GM23338 (cell line): Measurements from ENCODE around the gene OR2G2. TPM values are rescaled to one million over a fixed set of nuclear protein-coding genes. Genes with fewer than 3 reads are reported as not detected.

Source experiments
- ATAC-seq: fragments of 200-7000 bp; cut with Tn5 transposase; 3 replicates; pipeline ENCODE4 v1.9.1; 2020
- DNase-seq: peaks from one replicate; pipeline ENCODE4 v3.0.0-alpha.2; 2015; ENCODE audit warnings: low spot score
- H2AFZ ChIP-seq: fragments of 200-600 bp; sonication (generic); 2 replicates; pipeline ENCODE4 v1.8.0; 2016; ENCODE audit warnings: antibody characterized with exemption, mild to moderate bottlenecking, moderate library complexity
- H3F3A ChIP-seq: fragments of 200-600 bp; sonication (generic); replicated peaks from 2 replicates; pipeline ENCODE4 v1.8.0; 2017; ENCODE audit warnings: antibody characterized with exemption, mixed run types, low read depth
- H3K27ac ChIP-seq: fragments of 200-600 bp; sonication (generic); 2 replicates; pipeline ENCODE4 v1.6.1; 2016; ENCODE audit warnings: low read depth
- H3K27me3 ChIP-seq: fragments of 200-600 bp; sonication (generic); 2 replicates; pipeline ENCODE4 v1.8.0; 2016; ENCODE audit warnings: mild to moderate bottlenecking, mixed run types, moderate library complexity; ENCODE audit not compliant: insufficient read depth
- H3K36me3 ChIP-seq: fragments of 200-600 bp; sonication (generic); 2 replicates; pipeline ENCODE4 v1.8.0; 2016; ENCODE audit warnings: mild to moderate bottlenecking; ENCODE audit not compliant: insufficient read depth
- H3K4me1 ChIP-seq: fragments of 200-600 bp; sonication (generic); 2 replicates; pipeline ENCODE4 v1.8.0; 2016; ENCODE audit warnings: mild to moderate bottlenecking, moderate library complexity; ENCODE audit not compliant: insufficient read depth
- H3K4me2 ChIP-seq: fragments of 200-600 bp; sonication (generic); 2 replicates; pipeline ENCODE4 v1.7.1; 2017; ENCODE audit warnings: mixed run types
- H3K4me3 ChIP-seq: fragments of 200-600 bp; sonication (generic); 2 replicates; pipeline ENCODE4 v1.6.1; 2016; ENCODE audit warnings: mixed run types
- H3K79me2 ChIP-seq: fragments of 200-600 bp; sonication (generic); replicated peaks from 2 replicates; pipeline ENCODE4 v1.8.0; 2017; ENCODE audit warnings: mild to moderate bottlenecking; ENCODE audit not compliant: insufficient read depth
- H3K9me2 ChIP-seq: fragments of 200-600 bp; sonication (generic); 2 replicates; pipeline ENCODE4 v1.8.0; 2017; ENCODE audit not compliant: insufficient read depth
- H4K20me1 ChIP-seq: fragments of 200-600 bp; sonication (generic); replicated peaks from 2 replicates; pipeline ENCODE4 v1.8.0; 2017; ENCODE audit warnings: mild to moderate bottlenecking; ENCODE audit not compliant: insufficient read depth
- H3K27ac Mint-ChIP-seq: 2 replicates; pipeline ENCODE4 v1.8.0; 2020; ENCODE audit warnings: inconsistent platforms, mild to moderate bottlenecking, moderate library complexity, mixed read lengths
- H3K27me3 Mint-ChIP-seq: 3 replicates; pipeline ENCODE4 v1.8.0; 2022; ENCODE audit warnings: low read depth, mild to moderate bottlenecking, moderate library complexity, mixed read lengths, inconsistent platforms; ENCODE audit not compliant: insufficient read depth, poor library complexity
- H3K36me3 Mint-ChIP-seq: 3 replicates; pipeline ENCODE4 v1.8.0; 2021; ENCODE audit warnings: low read depth, mild to moderate bottlenecking, inconsistent platforms, moderate library complexity, mixed read lengths
- H3K4me1 Mint-ChIP-seq: 3 replicates; pipeline ENCODE4 v1.8.0; 2020; ENCODE audit warnings: mild to moderate bottlenecking, inconsistent platforms, mixed read lengths
- H3K4me3 Mint-ChIP-seq: 3 replicates; pipeline ENCODE4 v1.8.0; 2021; ENCODE audit warnings: moderate library complexity, mild to moderate bottlenecking, inconsistent platforms, mixed read lengths
- H3K9me3 Mint-ChIP-seq: 3 replicates; pipeline ENCODE4 v1.8.0; 2020; ENCODE audit warnings: moderate library complexity, mild to moderate bottlenecking, inconsistent platforms, mixed read lengths
- EZH2 ChIP-seq: fragments of 200-600 bp; sonication (generic); IDR thresholded peaks from one replicate; pipeline ENCODE4 v1.8.0; 2017; ENCODE audit warnings: antibody characterized with exemption, mild to moderate bottlenecking, low read depth; ENCODE audit not compliant: unreplicated experiment
- JUNB ChIP-seq: IDR thresholded peaks from one replicate; pipeline ENCODE4 v1.6.1; 2016; ENCODE audit warnings: antibody characterized with exemption; ENCODE audit not compliant: unreplicated experiment
- NANOG ChIP-seq: IDR thresholded peaks from 2 replicates; pipeline ENCODE4 v1.6.1; 2016; ENCODE audit warnings: antibody characterized with exemption, borderline replicate concordance
- POLR2AphosphoS5 ChIP-seq: IDR thresholded peaks from 2 replicates; pipeline ENCODE4 v1.6.1; 2016; ENCODE audit warnings: antibody characterized with exemption, low read depth
- STAT1 ChIP-seq: IDR thresholded peaks from one replicate; pipeline ENCODE4 v1.6.1; 2016; ENCODE audit warnings: antibody characterized with exemption; ENCODE audit not compliant: unreplicated experiment
- ZNF331 ChIP-seq: fragments of 250-450 bp; sonication (Bioruptor Pico); IDR thresholded peaks from 2 replicates; pipeline ENCODE4 v1.5.0; 2020; ENCODE audit warnings: low read depth, mild to moderate bottlenecking, moderate library complexity
- ZNF462 ChIP-seq: fragments of 250-450 bp; sonication (Bioruptor Pico); IDR thresholded peaks from 2 replicates; pipeline ENCODE4 v1.5.0; 2020; ENCODE audit warnings: mild to moderate bottlenecking, moderate library complexity
- polyA plus RNA-seq: library from polyadenylated mRNA; unstranded; fragments of >200 nt; fragmentation: Nextera tagmentation; extraction: Ambion mirVana; gene quantifications from 2 replicates; pipeline ENCODE4 v1.2.1, GENCODE V29; 2016
- total RNA-seq: library from RNA; depleted of rRNA; stranded (reverse); fragments of >200 nt; shearing (Covaris generic); gene quantifications from 2 replicates; pipeline ENCODE4 v1.2.3, GENCODE V29; 2014
- TF ChIP-seq, protein P1 (sequence below): IDR thresholded peaks from 2 replicates; pipeline ENCODE4 v1.6.1; 2016; ENCODE audit warnings: antibody characterized with exemption
- TF ChIP-seq, protein P2 (sequence below): IDR thresholded peaks from one replicate; pipeline ENCODE4 v1.6.1; 2018; ENCODE audit warnings: antibody characterized with exemption; ENCODE audit not compliant: unreplicated experiment

OR2G2 gene
- total and polyA plus RNA-seq, 2 experiments from 2014 or later, result not detected

DNA sequence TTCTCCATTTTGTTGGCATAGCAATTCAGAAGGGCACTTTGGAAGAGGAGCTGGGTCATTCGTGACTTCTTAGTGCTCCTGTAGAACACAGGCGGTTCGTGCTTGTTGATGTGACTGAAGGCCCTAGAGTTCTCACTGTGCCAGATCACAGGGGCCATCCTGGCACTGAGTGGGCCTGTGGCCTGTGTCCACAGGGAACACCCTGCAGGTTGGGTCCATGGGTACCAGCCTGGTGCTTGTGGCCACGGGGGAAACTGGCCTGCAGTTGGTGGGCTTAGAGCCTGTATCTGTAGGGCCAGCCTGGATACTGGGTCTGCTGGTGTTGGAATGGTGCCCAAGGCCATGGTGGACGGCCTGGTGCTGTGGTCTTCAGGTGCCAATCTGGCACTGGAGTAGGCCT lies 26.5 kb downstream of the OR2G2 start:
- H3F3A ChIP-seq, result no peaks in the 10 kb centered on the region
- H3K4me1 ChIP-seq, result no peaks in the 10 kb centered on the region
- ATAC-seq, result no peak
- 0 out of 2 replicates have a peak, but pooled peaks cover 5% of the 10 kb centered on the region for H3K9me2 ChIP-seq
- Mint-ChIP-seq H3K9me3 (peaks cover 3% of the 10 kb centered on the region), H3K4me3 (no peak overlapping the region), H3K27me3 (no peaks in the 10 kb centered on the region), H3K36me3 (no peaks in the 10 kb centered on the region), H3K27ac (no peak overlapping the region), H3K4me1 (0 out of 3 replicates have a peak, but pooled peaks cover 5% of the 10 kb centered on the region)
- H2AFZ ChIP-seq, result no peak overlapping the region
- no peak overlapping the region for H3K4me3 ChIP-seq
- DNase-seq, result no peak
- H3K27me3 ChIP-seq, result no peaks in the 10 kb centered on the region
- no peaks in the 10 kb centered on the region for H4K20me1 ChIP-seq
- H3K4me2 ChIP-seq, result no peak overlapping the region
- H3K27ac ChIP-seq, result no peak overlapping the region
- H3K36me3 ChIP-seq, result no peaks in the 10 kb centered on the region
- H3K79me2 ChIP-seq, result no peaks in the 10 kb centered on the region
- TF ChIP-seq POLR2AphosphoS5 (no peak), ZNF331 (CRISPR knock-in tag) (no peak), ZNF462 (CRISPR knock-in tag) (no peak), STAT1 (no peak), EZH2 (no peak), NANOG (no peak), JUNB (no peak)
- TF ChIP-seq, protein P1, sequence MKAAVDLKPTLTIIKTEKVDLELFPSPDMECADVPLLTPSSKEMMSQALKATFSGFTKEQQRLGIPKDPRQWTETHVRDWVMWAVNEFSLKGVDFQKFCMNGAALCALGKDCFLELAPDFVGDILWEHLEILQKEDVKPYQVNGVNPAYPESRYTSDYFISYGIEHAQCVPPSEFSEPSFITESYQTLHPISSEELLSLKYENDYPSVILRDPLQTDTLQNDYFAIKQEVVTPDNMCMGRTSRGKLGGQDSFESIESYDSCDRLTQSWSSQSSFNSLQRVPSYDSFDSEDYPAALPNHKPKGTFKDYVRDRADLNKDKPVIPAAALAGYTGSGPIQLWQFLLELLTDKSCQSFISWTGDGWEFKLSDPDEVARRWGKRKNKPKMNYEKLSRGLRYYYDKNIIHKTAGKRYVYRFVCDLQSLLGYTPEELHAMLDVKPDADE, result no peak
- TF ChIP-seq, protein P2, sequence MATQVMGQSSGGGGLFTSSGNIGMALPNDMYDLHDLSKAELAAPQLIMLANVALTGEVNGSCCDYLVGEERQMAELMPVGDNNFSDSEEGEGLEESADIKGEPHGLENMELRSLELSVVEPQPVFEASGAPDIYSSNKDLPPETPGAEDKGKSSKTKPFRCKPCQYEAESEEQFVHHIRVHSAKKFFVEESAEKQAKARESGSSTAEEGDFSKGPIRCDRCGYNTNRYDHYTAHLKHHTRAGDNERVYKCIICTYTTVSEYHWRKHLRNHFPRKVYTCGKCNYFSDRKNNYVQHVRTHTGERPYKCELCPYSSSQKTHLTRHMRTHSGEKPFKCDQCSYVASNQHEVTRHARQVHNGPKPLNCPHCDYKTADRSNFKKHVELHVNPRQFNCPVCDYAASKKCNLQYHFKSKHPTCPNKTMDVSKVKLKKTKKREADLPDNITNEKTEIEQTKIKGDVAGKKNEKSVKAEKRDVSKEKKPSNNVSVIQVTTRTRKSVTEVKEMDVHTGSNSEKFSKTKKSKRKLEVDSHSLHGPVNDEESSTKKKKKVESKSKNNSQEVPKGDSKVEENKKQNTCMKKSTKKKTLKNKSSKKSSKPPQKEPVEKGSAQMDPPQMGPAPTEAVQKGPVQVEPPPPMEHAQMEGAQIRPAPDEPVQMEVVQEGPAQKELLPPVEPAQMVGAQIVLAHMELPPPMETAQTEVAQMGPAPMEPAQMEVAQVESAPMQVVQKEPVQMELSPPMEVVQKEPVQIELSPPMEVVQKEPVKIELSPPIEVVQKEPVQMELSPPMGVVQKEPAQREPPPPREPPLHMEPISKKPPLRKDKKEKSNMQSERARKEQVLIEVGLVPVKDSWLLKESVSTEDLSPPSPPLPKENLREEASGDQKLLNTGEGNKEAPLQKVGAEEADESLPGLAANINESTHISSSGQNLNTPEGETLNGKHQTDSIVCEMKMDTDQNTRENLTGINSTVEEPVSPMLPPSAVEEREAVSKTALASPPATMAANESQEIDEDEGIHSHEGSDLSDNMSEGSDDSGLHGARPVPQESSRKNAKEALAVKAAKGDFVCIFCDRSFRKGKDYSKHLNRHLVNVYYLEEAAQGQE, result no peak
